Brain microvascular endothelial cell (primary cell): ENCODE measurements around the gene FAM174B.
"Not testable (repeated sequence)": the region's sequence is repeated elsewhere in the genome, so short reads cannot be mapped to it uniquely, and the experiment has no call there.

Source experiments
- DNase-seq: peaks from one replicate; pipeline ENCODE4 v3.0.0-alpha.2; 2020
- H3K27ac ChIP-seq: fragments of 250-450 bp; sonication (Bioruptor Pico); 2 replicates; pipeline ENCODE4 v1.5.1; 2020; ENCODE audit warnings: mild to moderate bottlenecking, moderate library complexity
- H3K27me3 ChIP-seq: fragments of 250-450 bp; sonication (Bioruptor Pico); replicated peaks from 2 replicates; pipeline ENCODE4 v1.5.1; 2020; ENCODE audit warnings: mild to moderate bottlenecking
- H3K36me3 ChIP-seq: fragments of 250-450 bp; sonication (Bioruptor Pico); replicated peaks from 2 replicates; pipeline ENCODE4 v1.5.1; 2020; ENCODE audit warnings: mild to moderate bottlenecking
- H3K4me3 ChIP-seq: 2 replicates; pipeline ENCODE4 v1.5.1; 2011; ENCODE audit warnings: low read depth, mild to moderate bottlenecking, control low read depth, low read length, moderate library complexity
- in situ Hi-C: cut with HindIII; loops from 2 replicates; pipeline ENCODE4 v1.10.0; 2017; ENCODE audit warnings: low sequenced_read_pairs, low pct_ligation_motif_present
- TF ChIP-seq, protein P1 (sequence below): IDR thresholded peaks from 2 replicates; pipeline ENCODE4 v1.5.1; 2011; ENCODE audit warnings: low read depth, mild to moderate bottlenecking, moderate library complexity, low read length, control low read depth, inconsistent platforms; ENCODE audit errors: missing control alignments

Gene FAM174B

DNA sequence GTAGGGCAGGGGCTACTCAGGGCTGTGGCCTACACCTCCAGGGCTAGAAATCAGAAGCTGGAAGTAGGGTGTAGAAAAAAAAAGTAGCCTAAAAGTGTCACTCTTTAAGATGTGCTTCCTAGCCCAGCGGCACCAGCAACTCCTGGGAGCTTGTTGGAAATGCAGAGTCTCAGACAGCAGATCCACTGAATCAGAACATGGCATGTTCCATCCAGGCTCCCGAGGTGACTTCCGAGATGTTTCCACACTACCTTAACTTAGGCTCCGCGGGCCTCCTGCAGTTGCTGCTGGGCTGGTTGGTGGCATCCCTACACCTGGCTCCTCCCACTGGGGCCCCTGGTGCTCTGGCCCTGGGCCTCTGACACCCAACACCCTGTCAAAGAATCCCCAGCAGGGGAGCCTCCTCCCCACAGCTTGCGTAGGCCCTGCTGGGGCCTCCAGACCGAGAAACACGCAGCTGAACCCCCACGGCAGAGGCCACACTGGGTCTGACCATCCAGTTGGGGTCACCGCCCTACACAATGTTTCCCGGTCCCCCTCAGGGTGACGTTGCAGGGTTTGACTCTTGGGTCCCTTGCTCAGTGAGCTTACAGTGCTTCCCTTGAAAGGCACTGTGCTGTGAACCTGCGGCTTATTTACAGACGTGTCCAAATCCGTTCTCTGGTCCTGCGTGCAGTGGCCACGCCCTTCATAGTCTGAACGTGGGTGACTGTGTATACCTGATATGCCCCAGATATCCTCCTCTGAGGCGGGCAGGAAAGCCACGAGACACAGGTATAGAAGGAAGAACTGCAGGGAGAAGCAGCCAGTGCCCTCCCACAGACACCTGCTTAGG is 46.5 kb downstream of the FAM174B start:
- DNase-seq, result no peak
- H3K36me3 ChIP-seq, result no peaks in the 10 kb centered on the region
- in situ Hi-C loops, result no loop called here
- H3K27me3 ChIP-seq, result no peaks in the 10 kb centered on the region
- H3K27ac ChIP-seq, result no peak overlapping the region
- TF ChIP-seq, protein P1, sequence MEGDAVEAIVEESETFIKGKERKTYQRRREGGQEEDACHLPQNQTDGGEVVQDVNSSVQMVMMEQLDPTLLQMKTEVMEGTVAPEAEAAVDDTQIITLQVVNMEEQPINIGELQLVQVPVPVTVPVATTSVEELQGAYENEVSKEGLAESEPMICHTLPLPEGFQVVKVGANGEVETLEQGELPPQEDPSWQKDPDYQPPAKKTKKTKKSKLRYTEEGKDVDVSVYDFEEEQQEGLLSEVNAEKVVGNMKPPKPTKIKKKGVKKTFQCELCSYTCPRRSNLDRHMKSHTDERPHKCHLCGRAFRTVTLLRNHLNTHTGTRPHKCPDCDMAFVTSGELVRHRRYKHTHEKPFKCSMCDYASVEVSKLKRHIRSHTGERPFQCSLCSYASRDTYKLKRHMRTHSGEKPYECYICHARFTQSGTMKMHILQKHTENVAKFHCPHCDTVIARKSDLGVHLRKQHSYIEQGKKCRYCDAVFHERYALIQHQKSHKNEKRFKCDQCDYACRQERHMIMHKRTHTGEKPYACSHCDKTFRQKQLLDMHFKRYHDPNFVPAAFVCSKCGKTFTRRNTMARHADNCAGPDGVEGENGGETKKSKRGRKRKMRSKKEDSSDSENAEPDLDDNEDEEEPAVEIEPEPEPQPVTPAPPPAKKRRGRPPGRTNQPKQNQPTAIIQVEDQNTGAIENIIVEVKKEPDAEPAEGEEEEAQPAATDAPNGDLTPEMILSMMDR, result no peak
- H3K4me3 ChIP-seq, result no peak overlapping the region

- H3K27me3 ChIP-seq, in situ Hi-C loops, DNase-seq, H3K27ac ChIP-seq, H3K36me3 ChIP-seq, H3K4me3 ChIP-seq: not testable (repeated sequence)
Measured at GRCh38 chr15:92606836-92607150, 48.8 kb downstream of the FAM174B start.

DNA sequence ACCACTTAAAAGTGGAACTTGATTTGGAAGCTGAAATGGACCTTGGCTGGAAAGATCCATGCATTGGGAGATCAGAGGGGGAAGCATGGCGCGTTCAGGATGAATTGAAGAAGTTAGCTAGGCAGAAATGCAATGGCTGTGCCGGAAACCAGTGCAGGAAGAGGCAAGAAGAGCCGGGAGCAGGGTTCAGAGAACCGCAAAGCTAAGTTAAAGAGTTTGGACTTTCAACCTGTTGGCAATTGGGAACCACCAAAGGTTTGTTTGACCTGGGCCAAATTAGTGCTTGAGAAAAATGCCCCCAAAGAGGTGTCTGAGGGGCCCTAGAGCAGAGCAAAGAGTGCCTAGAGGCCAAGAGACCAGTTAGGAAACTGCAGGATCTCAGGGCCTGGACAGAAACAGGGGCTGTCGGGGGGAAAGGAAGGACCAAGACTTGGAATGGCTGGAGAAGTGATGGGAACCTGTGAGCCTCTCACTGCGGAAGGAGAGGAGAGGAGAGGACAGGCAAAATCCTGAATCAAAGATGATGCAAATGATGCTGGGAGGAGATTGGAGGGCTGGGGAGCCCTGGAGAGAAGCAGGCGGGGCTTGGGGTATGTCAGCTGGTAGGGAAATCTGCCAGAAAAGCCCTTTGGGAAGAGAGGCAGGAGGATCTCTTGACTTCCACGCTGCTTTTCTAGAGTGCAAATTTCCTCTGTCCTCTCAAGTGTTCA is 49.3 kb downstream of the FAM174B start:
- TF ChIP-seq, protein P1, result no peak
- Histone ChIP-seq H3K36me3 (no peaks in the 10 kb centered on the region), H3K4me3 (no peak overlapping the region), H3K27ac (no peak overlapping the region), H3K27me3 (no peaks in the 10 kb centered on the region)
- DNase-seq, result no peak
- in situ Hi-C loops, result no loop called here

DNA sequence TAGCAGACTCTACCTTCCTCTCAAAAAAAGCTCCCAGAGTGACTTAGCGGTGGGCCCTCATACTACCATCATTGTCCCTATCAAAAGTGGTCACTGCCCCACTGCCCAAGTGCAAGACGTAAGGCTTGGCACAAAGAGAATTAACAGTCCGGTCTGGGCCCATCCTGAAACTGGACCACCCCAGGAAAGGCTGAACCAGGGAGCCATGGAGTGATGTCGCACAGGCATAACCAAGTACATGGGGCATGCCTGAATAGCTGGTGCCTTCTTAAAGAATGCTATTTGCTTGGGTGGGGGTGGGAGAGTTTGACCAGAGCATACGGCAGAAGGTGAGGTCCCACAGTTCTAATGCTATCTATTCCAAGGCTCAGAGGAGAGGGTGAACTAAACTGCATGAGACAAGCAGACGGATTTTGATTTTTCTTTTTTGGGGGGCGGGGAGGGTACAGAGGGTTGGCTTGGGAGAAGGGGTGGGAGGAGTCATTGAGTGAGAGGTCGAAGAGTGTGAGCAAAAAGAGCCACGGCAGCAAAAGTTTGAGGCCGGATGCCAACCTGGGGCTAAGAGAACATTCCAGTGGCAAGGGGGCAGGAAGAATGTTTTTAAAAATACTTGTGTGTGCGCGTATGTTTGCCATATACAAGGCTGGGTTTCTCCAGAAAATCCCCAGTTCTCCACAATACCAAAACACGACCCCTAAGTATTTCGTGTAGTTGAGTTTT is 50.2 kb downstream of the FAM174B start:
- no peak overlapping the region for H3K4me3 ChIP-seq
- H3K36me3 ChIP-seq, result no peaks in the 10 kb centered on the region
- no peak for DNase-seq
- H3K27me3 ChIP-seq, result no peaks in the 10 kb centered on the region
- H3K27ac ChIP-seq, result no peak overlapping the region
- in situ Hi-C loops, result no loop called here
- TF ChIP-seq, protein P1, result no peak

- no peaks in the 10 kb centered on the region for H3K36me3 ChIP-seq
- H3K4me3 ChIP-seq, result no peak overlapping the region
- no peaks in the 10 kb centered on the region for H3K27me3 ChIP-seq
- no peak for DNase-seq
- H3K27ac ChIP-seq, result no peak overlapping the region
- TF ChIP-seq, protein P1, result no peak
- in situ Hi-C loops, result no loop called here
Measured at GRCh38 chr15:92603743-92604470, 51.7 kb downstream of the FAM174B start.

DNA sequence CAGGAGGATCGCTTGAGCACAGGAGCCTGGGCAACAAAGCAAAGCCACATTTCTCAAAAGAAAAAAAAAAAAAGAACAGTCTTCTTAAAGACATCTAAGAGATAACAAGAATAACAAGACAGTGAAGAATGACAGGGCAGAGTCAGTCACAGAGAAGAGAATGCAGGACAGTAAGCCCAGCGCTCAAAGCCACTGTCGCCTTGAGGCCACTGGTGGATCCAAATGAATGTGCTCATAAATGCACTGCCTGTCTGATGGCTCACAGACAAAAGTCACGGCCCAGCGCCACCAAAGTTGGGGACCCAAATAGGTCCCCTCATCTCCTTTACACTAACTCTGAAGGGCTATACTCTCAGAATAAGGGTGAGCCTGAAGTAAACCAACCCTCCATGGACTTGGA is 52.3 kb downstream of the FAM174B start:
- Histone ChIP-seq H3K4me3 (no peak overlapping the region), H3K27ac (no peak overlapping the region), H3K36me3 (no peaks in the 10 kb centered on the region), H3K27me3 (no peaks in the 10 kb centered on the region)
- TF ChIP-seq, protein P1, result no peak
- in situ Hi-C loops, result no loop called here
- no peak for DNase-seq
